Measurements from ENCODE around the gene SFXN4. TPM values are rescaled to one million over a fixed set of nuclear protein-coding genes. Genes with fewer than 3 reads are reported as not detected.

The SFXN4 gene
- total and polyA plus RNA-seq, 4 donors, result 10.6 to 40.4 (median 22.0) TPM

GRCh38 chr10:119201233-119201632 lies 35.7 kb upstream of the SFXN4 start:
- WGBS, 2 donors, result 85 to 92% methylated on average over 1 of the region's 1 CpG
- H3K9me3 ChIP-seq (ENCODE audit: control insufficient read depth in 4 of 4, insufficient read depth in 3 of 4, low read length in 3 of 4), result no peaks in the 10 kb centered on the region
- no peak overlapping the region for H3K9ac ChIP-seq (ENCODE audit: insufficient read depth in 1 of 2, low read length in 2 of 2)
- H3K27me3 ChIP-seq (ENCODE audit: control insufficient read depth in 3 of 3, insufficient read depth in 3 of 3, low read length in 2 of 3), result peaks cover 0 to 4% (median 3%) of the 10 kb centered on the region in 3 donors
- no peaks in the 10 kb centered on the region for H3K36me3 ChIP-seq (ENCODE audit: control insufficient read depth in 4 of 4, insufficient read depth in 4 of 4, low read length in 4 of 4)
- no peak for DNase-seq
- no peak for ATAC-seq (ENCODE audit: insufficient read depth, low FRiP score)
- TF ChIP-seq, protein P1, sequence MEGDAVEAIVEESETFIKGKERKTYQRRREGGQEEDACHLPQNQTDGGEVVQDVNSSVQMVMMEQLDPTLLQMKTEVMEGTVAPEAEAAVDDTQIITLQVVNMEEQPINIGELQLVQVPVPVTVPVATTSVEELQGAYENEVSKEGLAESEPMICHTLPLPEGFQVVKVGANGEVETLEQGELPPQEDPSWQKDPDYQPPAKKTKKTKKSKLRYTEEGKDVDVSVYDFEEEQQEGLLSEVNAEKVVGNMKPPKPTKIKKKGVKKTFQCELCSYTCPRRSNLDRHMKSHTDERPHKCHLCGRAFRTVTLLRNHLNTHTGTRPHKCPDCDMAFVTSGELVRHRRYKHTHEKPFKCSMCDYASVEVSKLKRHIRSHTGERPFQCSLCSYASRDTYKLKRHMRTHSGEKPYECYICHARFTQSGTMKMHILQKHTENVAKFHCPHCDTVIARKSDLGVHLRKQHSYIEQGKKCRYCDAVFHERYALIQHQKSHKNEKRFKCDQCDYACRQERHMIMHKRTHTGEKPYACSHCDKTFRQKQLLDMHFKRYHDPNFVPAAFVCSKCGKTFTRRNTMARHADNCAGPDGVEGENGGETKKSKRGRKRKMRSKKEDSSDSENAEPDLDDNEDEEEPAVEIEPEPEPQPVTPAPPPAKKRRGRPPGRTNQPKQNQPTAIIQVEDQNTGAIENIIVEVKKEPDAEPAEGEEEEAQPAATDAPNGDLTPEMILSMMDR (IDR thresholded peaks at IDR 0.05; ENCODE audit: control extremely low read depth, extremely low read depth), result no peak
- peaks cover 0 to 9% (median 3%) of the 10 kb centered on the region in 5 donors for H3K4me1 ChIP-seq (ENCODE audit: control insufficient read depth in 5 of 5, insufficient read depth in 5 of 5, low read length in 5 of 5)
- H3K4me3 ChIP-seq, result no peak overlapping the region
- no peak overlapping the region for H3K27ac ChIP-seq (ENCODE audit: low read depth in 1 of 2, low read length in 1 of 2)

- Histone ChIP-seq H3K27ac (ENCODE audit: low read depth in 1 of 2, low read length in 1 of 2) (no peak overlapping the region), H3K9ac (ENCODE audit: insufficient read depth in 1 of 2, low read length in 2 of 2) (no peak overlapping the region), H3K4me1 (ENCODE audit: control insufficient read depth in 5 of 5, insufficient read depth in 5 of 5, low read length in 5 of 5) (peaks cover 0 to 5% (median 0%) of the 10 kb centered on the region in 5 donors), H3K4me3 (no peak overlapping the region), H3K27me3 (ENCODE audit: control insufficient read depth in 3 of 3, insufficient read depth in 3 of 3, low read length in 2 of 3) (peaks cover 0 to 4% (median 3%) of the 10 kb centered on the region in 3 donors), H3K9me3 (ENCODE audit: control insufficient read depth in 4 of 4, insufficient read depth in 3 of 4, low read length in 3 of 4) (no peaks in the 10 kb centered on the region), H3K36me3 (ENCODE audit: control insufficient read depth in 4 of 4, insufficient read depth in 4 of 4, low read length in 4 of 4) (no peaks in the 10 kb centered on the region)
- DNase-seq (peak; percentile 78 to 92 (median 87)), ATAC-seq (ENCODE audit: insufficient read depth, low FRiP score) (peak; percentile 73)
- TF ChIP-seq, protein P1 (IDR thresholded peaks at IDR 0.05; ENCODE audit: control extremely low read depth, extremely low read depth), result peak; percentile 82
- 56 to 58% methylated on average over 9 of the region's 9 CpGs for WGBS, 2 donors
Observed at GRCh38 chr10:119199231-119199992, 33.9 kb upstream of the SFXN4 start.

DNA sequence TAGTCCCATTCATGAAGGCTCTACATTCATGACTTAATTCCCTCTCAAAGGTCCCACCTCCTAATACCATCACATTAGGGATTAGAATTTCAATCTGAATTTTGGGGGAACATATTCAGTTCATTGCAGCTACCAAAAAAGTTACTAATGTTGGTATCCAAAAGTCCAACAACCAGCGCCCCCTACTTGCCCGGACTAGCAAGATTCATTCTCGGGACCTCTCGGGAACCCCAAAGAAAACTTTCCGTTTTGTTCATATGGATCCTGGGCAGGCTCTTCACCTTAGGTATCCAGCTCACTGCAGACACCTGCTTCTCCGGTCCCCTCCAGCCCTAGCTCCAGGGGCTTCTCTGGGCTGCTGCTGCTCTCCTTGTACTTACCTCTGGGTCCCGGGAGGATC lies 32.9 kb upstream of the SFXN4 start:
- Histone ChIP-seq H3K4me1 (ENCODE audit: control insufficient read depth in 5 of 5, insufficient read depth in 5 of 5, low read length in 5 of 5) (peaks cover 0 to 4% (median 0%) of the 10 kb centered on the region in 5 donors), H3K4me3 (no peak overlapping the region), H3K27ac (ENCODE audit: low read depth in 1 of 2, low read length in 1 of 2) (no peak overlapping the region), H3K36me3 (ENCODE audit: control insufficient read depth in 4 of 4, insufficient read depth in 4 of 4, low read length in 4 of 4) (no peaks in the 10 kb centered on the region), H3K27me3 (ENCODE audit: control insufficient read depth in 3 of 3, insufficient read depth in 3 of 3, low read length in 2 of 3) (peaks cover 0 to 4% (median 3%) of the 10 kb centered on the region in 3 donors), H3K9ac (ENCODE audit: insufficient read depth in 1 of 2, low read length in 2 of 2) (no peak overlapping the region), H3K9me3 (ENCODE audit: control insufficient read depth in 4 of 4, insufficient read depth in 3 of 4, low read length in 3 of 4) (no peaks in the 10 kb centered on the region)
- 42 to 55% methylated on average over 7 of the region's 7 CpGs for WGBS, 2 donors
- DNase-seq (no peak), ATAC-seq (ENCODE audit: insufficient read depth, low FRiP score) (no peak)
- TF ChIP-seq, protein P1 (IDR thresholded peaks at IDR 0.05; ENCODE audit: control extremely low read depth, extremely low read depth), result no peak

Measured in lung (tissue), 12 donors.